ENCODE measurements around the gene CD68. TPM values are rescaled to one million over a fixed set of nuclear protein-coding genes. Genes with fewer than 3 reads are reported as not detected.

The CD68 gene
- total RNA-seq, 1 donor from 2014 or later: 5.0 TPM

GRCh38 chr17:7629939-7630571 is 50.6 kb downstream of the CD68 start, which contains the start of gene SHBG:
TSS of gene SHBG (plus strand) at chr17:7630135. CDS start at chr17:7630173, 38 bp downstream.
- H3K9me3 Mint-ChIP-seq: no peaks in the 10 kb centered on the region
- peaks cover 5% of the 10 kb centered on the region for H3K4me1 Mint-ChIP-seq (ENCODE audit: unreplicated experiment)
- DNase-seq (ENCODE audit: extremely low spot score, unreplicated experiment): no peak
- H3K36me3 Mint-ChIP-seq: peaks cover 4% of the 10 kb centered on the region
- peak within 1 kb of the TSS; percentile 6 for H3K4me3 Mint-ChIP-seq
- H3K27me3 Mint-ChIP-seq: no peaks in the 10 kb centered on the region
- TF ChIP-seq CTCF (conservative IDR thresholded peaks at IDR 0.05): no peak
- peak within 1 kb of the TSS; percentile 82 for H3K27ac Mint-ChIP-seq

Other genes starting within 250 kb of the CD68 start
- gene ACAP1, start 243.1 kb upstream of the CD68 start, total RNA-seq (ENCODE audit: low replicate concordance): 3.2 and 8.3 TPM in 2 replicates
- gene KCTD11, start 227.5 kb upstream of the CD68 start, total RNA-seq (ENCODE audit: low replicate concordance): 9.5 and 15.5 TPM in 2 replicates
- not detected in 2 replicates for gene TMEM95, start 224.5 kb upstream of the CD68 start, total RNA-seq (ENCODE audit: low replicate concordance)
- 6.6 and 11.5 TPM in 2 replicates for gene TNK1, start 198.5 kb upstream of the CD68 start, total RNA-seq (ENCODE audit: low replicate concordance)
- gene PLSCR3, start 185.1 kb upstream of the CD68 start, total RNA-seq (ENCODE audit: low replicate concordance): 39.8 and 55.8 TPM in 2 replicates
- 89.8 and 90.3 TPM in 2 replicates for gene TMEM256, start 175.5 kb upstream of the CD68 start, total RNA-seq (ENCODE audit: low replicate concordance)
- 15.0 and 68.4 TPM in 2 replicates for gene NLGN2, start 171.8 kb upstream of the CD68 start, total RNA-seq (ENCODE audit: low replicate concordance)
- gene SPEM1, start 159.3 kb upstream of the CD68 start, total RNA-seq (ENCODE audit: low replicate concordance): 0.31 TPM in 1 of 2 replicates, not detected in the other
- gene SPEM2, start 154.0 kb upstream of the CD68 start, total RNA-seq (ENCODE audit: low replicate concordance): not detected in 2 replicates
- gene SPEM3, start 150.8 kb upstream of the CD68 start, total RNA-seq (ENCODE audit: low replicate concordance): not detected in 2 replicates
- 6.4 and 15.9 TPM in 2 replicates for gene TMEM102, start 144.2 kb upstream of the CD68 start, total RNA-seq (ENCODE audit: low replicate concordance)
- gene FGF11, start 140.1 kb upstream of the CD68 start, total RNA-seq (ENCODE audit: low replicate concordance): 21.8 and 76.0 TPM in 2 replicates
- 16.4 and 51.1 TPM in 2 replicates for gene CHRNB1, start 134.6 kb upstream of the CD68 start, total RNA-seq (ENCODE audit: low replicate concordance)
- gene ZBTB4, start 100.0 kb upstream of the CD68 start, total RNA-seq (ENCODE audit: low replicate concordance): 34.5 and 76.6 TPM in 2 replicates
- gene SLC35G6, start 98.2 kb upstream of the CD68 start, total RNA-seq (ENCODE audit: low replicate concordance): not detected in 2 replicates
- gene POLR2A, start 95.3 kb upstream of the CD68 start, total RNA-seq (ENCODE audit: low replicate concordance): 175 and 244 TPM in 2 replicates
- 4.3 and 11.3 TPM in 2 replicates for gene TNFSF12, start 30.6 kb upstream of the CD68 start, total RNA-seq (ENCODE audit: low replicate concordance)
- 2.4 and 3.5 TPM in 2 replicates for gene TNFSF13, start 20.9 kb upstream of the CD68 start, total RNA-seq (ENCODE audit: low replicate concordance)
- 50.2 and 52.7 TPM in 2 replicates for gene SENP3, start 17.7 kb upstream of the CD68 start, total RNA-seq (ENCODE audit: low replicate concordance)
- gene MPDU1, start 4.2 kb downstream of the CD68 start, total RNA-seq (ENCODE audit: low replicate concordance): 61.8 and 67.6 TPM in 2 replicates
- 0.77 and 4.0 TPM in 2 replicates for gene SOX15, start 10.5 kb downstream of the CD68 start, total RNA-seq (ENCODE audit: low replicate concordance)
- 37.1 and 44.2 TPM in 2 replicates for gene FXR2, start 35.3 kb downstream of the CD68 start, total RNA-seq (ENCODE audit: low replicate concordance)
- gene SAT2, start 48.2 kb downstream of the CD68 start, total RNA-seq (ENCODE audit: low replicate concordance): 94.1 and 104 TPM in 2 replicates
- gene SHBG, start 50.5 kb downstream of the CD68 start, total RNA-seq (ENCODE audit: low replicate concordance): 2.0 and 3.0 TPM in 2 replicates
- gene ATP1B2, start 71.3 kb downstream of the CD68 start, total RNA-seq (ENCODE audit: low replicate concordance): 1.9 and 4.8 TPM in 2 replicates
- gene TP53, start 107.9 kb downstream of the CD68 start, total RNA-seq (ENCODE audit: low replicate concordance): 80.7 and 123 TPM in 2 replicates
- gene WRAP53, start 108.8 kb downstream of the CD68 start, total RNA-seq (ENCODE audit: low replicate concordance): 10.2 and 22.1 TPM in 2 replicates
- gene EFNB3, start 125.6 kb downstream of the CD68 start, total RNA-seq (ENCODE audit: low replicate concordance): 11.4 and 79.5 TPM in 2 replicates
- gene DNAH2, start 138.1 kb downstream of the CD68 start, total RNA-seq (ENCODE audit: low replicate concordance): 0.10 and 1.0 TPM in 2 replicates

All from type B pancreatic cell (in vitro differentiated cells).